Sciatic nerve (tissue), 2 donors: ENCODE results near the gene KIF3B. TPM values are rescaled to one million over a fixed set of nuclear protein-coding genes. Genes with fewer than 3 reads are reported as not detected.
"Not testable (repeated sequence)": the region's sequence is repeated elsewhere in the genome, so short reads cannot be mapped to it uniquely, and the experiment has no call there.

Source experiments
- ATAC-seq: fragments of 200-7000 bp; cut with Tn5 transposase; one replicate; pipeline ENCODE4 v1.9.1; 2020; ENCODE audit warnings: mild to moderate bottlenecking, moderate library complexity
- DNase-seq: peaks from one replicate; pipeline ENCODE4 v3.0.0-alpha.2; 2020; ENCODE audit warnings: low spot score
- intact Hi-C: fragments of 100-400 bp; cut with DNase I; formaldehyde crosslinking; loops from one replicate; pipeline ENCODE4 v1.14.2; 2022
- total RNA-seq: library from RNA; stranded (reverse); fragmentation: NEBNext Ultra II Directional; extraction: Animal tissue kit (Norgen Biotek cat#: 25700); gene quantifications from one replicate; pipeline ENCODE4 v1.2.1, GENCODE V29; 2021
- donor health status: DM: no; HTN: no; CAD: no.
- donor health status: DM: no; HTN: no; CAD: no.

The KIF3B gene
- total RNA-seq, 1 donor from 2014 or later, result 30.9 TPM

GRCh38 chr20:32288225-32288849 lies 10.9 kb downstream of the KIF3B start:
- no peak for ATAC-seq
- intact Hi-C loops, result no loop called here
- no peak for DNase-seq

- intact Hi-C loops, DNase-seq, ATAC-seq: not testable (repeated sequence)
Observed at GRCh38 chr20:32289299-32289660, 11.8 kb downstream of the KIF3B start.

GRCh38 chr20:32289661-32290431 lies 12.4 kb downstream of the KIF3B start:
- no peak for DNase-seq
- ATAC-seq, result no peak
- intact Hi-C loops, result no loop called here

GRCh38 chr20:32291166-32291565 lies 13.7 kb downstream of the KIF3B start:
- ATAC-seq (no peak), DNase-seq (no peak)
- intact Hi-C loops, result no loop called here

GRCh38 chr20:32292548-32292947 lies 15.1 kb downstream of the KIF3B start:
- no peak for ATAC-seq
- DNase-seq, result no peak
- intact Hi-C loops, result no loop called here

- no peak for ATAC-seq
- intact Hi-C loops, result no loop called here
- no peak for DNase-seq
Observed at GRCh38 chr20:32294071-32294470, 16.6 kb downstream of the KIF3B start.

- no peak for ATAC-seq
- no peak for DNase-seq
- intact Hi-C loops, result no loop called here
Observed at GRCh38 chr20:32296412-32296811, 19.0 kb downstream of the KIF3B start.

- DNase-seq (no peak), ATAC-seq (no peak)
- intact Hi-C loops, result no loop called here
Observed at GRCh38 chr20:32296819-32297420, 19.5 kb downstream of the KIF3B start.

GRCh38 chr20:32297439-32297838 lies 20.0 kb downstream of the KIF3B start:
- ATAC-seq (no peak), DNase-seq (no peak)
- intact Hi-C loops, result no loop called here

- intact Hi-C loops, result no loop called here
- no peak for DNase-seq
- no peak for ATAC-seq
Observed at GRCh38 chr20:32300647-32301046, 23.2 kb downstream of the KIF3B start.

- intact Hi-C loops, result no loop called here
- ATAC-seq (no peak), DNase-seq (no peak)
Observed at GRCh38 chr20:32301719-32302506, 24.5 kb downstream of the KIF3B start.

- no peak for ATAC-seq
- DNase-seq, result no peak
- intact Hi-C loops, result no loop called here
Observed at GRCh38 chr20:32302507-32302872, 25.0 kb downstream of the KIF3B start.

GRCh38 chr20:32304131-32304746 lies 26.8 kb downstream of the KIF3B start:
- intact Hi-C loops, result no loop called here
- no peak for ATAC-seq
- DNase-seq, result no peak

GRCh38 chr20:32312718-32313424 lies 35.4 kb downstream of the KIF3B start:
- intact Hi-C loops, result no loop called here
- DNase-seq (no peak), ATAC-seq (no peak)

- no peak for ATAC-seq
- no peak for DNase-seq
- intact Hi-C loops, result no loop called here
Observed at GRCh38 chr20:32314768-32315167, 37.3 kb downstream of the KIF3B start.

GRCh38 chr20:32315399-32315798 lies 37.9 kb downstream of the KIF3B start:
- DNase-seq (no peak), ATAC-seq (no peak)
- intact Hi-C loops, result no loop called here

- intact Hi-C loops, result no loop called here
- ATAC-seq, result no peak
- DNase-seq, result no peak
Observed at GRCh38 chr20:32315891-32316290, 38.4 kb downstream of the KIF3B start.

GRCh38 chr20:32316667-32317066 lies 39.2 kb downstream of the KIF3B start:
- DNase-seq (no peak), ATAC-seq (no peak)
- intact Hi-C loops, result no loop called here

GRCh38 chr20:32319100-32319499 lies 41.6 kb downstream of the KIF3B start:
- ATAC-seq (no peak), DNase-seq (no peak)
- intact Hi-C loops, result no loop called here
